CD4-positive, alpha-beta T cell treated with Interleukin-12 subunit alpha and Interleukin-12 subunit beta, for 1 hour (primary cell): ENCODE results near the gene WNT3A.
A peak's percentile ranks its signal among the peaks of the same experiment; 100 is the strongest.

Source experiments
- DNase-seq: peaks from one replicate; pipeline ENCODE4 v3.0.0-alpha.2; 2020

Gene WNT3A

DNA sequence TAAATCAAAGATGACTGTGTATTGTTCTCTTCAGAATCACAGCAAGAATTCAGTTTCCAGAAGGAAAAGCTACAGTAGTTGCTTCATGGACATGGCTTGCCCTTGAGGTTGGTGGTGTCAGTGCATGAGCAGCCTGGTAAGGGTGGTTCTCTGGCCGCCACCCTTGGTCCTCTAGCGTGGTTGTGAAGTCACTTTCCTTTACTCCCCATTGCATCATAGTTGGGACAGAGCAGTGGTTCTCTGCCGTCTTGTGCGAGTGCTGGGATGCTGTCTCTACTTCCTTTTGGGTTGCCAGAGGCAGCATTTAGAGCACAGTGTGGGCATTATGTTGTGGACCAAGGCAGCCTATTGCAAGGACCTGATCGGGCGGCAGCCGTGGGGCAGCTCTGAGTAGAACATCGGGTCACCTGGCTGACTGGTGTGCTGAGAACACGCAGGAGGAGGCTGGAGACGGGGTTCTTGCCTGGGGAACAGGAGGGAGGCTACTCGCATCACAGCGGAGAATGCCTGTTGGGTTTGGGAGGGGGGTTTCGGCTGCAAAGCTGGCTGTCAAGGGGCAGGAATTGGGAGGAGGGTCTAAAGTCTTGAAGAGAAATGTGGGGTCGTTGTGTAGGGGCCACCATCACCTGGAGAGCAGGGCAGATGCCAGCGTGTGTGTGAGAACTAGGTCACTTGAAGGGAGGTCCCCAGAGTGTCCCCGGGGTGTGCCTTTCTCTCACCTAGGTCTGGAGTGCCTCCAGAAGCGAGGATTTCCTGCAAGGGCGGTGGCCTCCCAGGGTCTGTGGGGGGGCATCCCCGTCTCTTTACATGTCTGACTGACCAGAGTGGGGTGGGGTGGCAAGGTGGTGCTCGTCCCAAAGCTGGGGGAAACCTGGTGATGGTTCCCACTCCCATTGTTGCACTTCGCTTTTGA lies 82.0 kb downstream of the WNT3A start:
- DNase-seq, result no peak

GRCh38 chr1:228089519-228090380 lies 83.0 kb downstream of the WNT3A start:
- no peak for DNase-seq

DNA sequence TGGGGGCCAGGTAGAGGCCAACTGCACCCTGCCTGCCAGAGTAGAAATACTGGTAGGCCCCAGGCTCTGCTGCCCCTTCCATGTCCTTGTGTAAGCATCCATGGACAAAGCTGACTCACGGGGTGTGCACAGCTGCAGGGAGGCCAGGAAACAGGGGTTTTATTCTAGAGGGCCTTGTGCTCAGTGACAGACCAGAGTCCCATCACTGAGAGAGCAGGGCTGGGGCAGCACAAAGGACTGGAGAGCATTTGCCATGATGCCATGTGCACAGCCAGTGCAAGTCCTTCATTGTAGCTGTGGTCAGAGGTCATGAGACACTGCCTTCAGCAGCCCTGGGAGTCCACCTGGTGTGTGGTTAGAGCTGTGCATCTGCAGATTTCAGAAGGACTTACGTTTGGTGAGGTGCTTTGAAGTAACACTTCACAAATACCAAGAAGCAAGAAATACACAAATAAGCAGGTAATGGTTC lies 83.8 kb downstream of the WNT3A start:
- DNase-seq, result no peak

- no peak for DNase-seq
Measured at GRCh38 chr1:228091084-228091483, 84.3 kb downstream of the WNT3A start.

GRCh38 chr1:228092342-228093049 lies 85.7 kb downstream of the WNT3A start:
- no peak for DNase-seq

DNA sequence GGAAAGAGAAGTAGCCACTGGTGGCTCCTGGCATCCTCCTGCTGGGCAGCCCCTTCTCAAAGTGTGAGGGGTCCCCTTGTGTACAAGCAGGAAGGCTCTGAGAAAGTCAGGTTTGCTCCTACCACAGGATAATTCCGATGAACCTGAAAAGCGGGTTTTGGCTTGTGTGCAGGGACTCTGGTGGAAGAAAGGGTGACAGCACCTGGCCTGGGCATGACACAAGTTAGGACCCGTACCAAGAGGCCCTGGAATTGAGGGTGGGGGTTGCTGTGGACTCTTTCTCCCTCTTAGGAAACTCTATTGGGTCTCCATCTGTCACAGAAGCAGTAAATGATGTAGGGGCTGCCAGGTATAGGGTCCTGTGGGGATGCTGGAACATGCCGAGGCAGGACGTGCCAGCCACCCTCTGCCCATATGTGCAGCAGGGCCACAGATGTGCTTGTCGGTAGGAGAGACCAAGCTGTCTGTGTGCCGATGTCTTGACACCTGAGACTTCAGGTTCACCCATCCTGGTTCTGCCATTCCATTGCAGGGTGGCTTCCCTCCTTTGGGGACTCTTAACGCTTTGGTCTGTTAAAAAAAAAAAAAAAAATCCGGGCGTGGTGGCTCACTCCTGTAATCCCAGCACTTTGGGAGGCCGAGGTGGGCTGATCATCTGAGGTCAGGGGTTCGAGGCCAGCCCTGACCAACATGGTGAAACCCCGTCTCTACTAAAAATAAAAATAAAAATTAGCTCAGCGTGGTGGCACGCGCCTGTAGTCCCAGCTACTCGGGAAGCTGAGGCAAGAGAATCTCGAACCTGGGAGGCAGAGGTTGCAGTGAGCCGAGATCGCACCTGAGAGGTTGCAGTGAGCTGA lies 86.5 kb downstream of the WNT3A start:
- DNase-seq, result no peak

DNA sequence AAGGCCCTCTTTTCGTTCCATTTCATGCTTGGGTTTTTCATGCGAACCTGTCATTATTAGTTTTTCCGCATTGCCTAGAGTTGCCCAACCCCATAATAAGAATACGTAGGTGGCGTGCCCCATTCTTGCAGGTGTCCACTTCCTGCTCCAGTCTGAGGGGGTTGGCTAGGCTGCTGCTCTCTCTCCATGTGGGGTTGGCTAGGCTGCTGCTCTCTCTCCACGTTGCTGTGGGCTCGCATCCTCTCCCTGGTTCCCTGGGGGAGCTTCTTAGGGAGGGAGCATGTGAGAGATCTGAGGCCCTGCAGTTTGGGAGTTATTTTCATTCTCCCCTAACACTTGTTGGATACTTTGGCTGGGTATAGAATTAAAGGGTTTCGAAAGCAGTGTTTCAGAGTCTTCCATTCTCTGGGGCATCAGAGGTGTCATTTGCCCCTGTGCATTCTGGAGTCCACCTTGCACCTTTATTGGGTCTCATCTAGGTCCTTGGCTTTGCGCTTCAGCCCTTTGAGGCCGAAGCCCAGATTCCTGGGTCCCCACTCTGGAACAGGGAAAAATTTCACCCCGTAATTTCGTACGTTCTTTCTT lies 87.7 kb downstream of the WNT3A start:
- DNase-seq, result no peak

- no peak for DNase-seq
Measured at GRCh38 chr1:228095161-228095560, 88.4 kb downstream of the WNT3A start.

GRCh38 chr1:228095938-228096337 lies 89.1 kb downstream of the WNT3A start:
- no peak for DNase-seq

DNA sequence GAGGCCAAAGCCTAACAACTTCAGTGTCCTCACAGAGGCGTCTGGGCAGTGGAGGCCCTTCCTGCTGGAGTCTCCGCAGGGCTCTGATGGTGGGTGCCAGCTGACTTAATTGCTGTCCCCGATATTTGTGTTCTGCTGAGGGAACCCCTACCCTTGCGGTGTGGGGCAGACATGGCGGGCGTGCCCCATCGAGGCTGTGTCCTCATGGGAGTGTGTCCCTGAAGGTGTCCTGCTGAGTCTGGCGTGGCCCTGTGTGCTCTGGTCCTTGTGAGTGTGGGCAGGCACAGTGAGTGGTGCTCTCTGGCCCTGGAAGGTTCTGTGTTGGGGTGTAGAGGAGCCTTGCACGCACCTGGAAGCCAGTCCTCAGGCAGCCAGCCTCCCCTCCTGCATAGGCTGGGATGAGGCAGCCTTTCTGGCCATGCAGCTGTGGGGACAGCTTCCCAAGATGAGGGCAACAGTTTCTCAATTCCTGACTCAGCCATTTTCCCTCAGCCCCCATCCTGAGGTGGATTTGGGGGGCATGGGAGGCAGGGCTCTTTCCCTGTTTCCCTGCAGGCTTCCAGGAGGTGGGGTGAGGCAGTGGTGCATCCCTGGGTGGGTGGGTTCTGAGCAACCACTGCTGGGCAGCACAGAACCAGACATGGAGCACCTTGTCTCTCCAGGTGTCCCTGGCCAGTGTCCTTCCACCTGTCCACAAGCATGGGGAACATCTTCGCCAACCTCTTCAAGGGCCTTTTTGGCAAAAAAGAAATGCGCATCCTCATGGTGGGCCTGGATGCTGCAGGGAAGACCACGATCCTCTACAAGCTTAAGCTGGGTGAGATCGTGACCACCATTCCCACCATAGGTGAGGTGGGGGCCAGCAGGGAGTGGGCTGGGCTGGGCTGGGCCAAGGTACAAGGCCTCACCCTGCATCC lies 89.9 kb downstream of the WNT3A start:
- DNase-seq, result no peak

GRCh38 chr1:228097333-228098081 lies 90.7 kb downstream of the WNT3A start:
- DNase-seq, result no peak

GRCh38 chr1:228098323-228098931 lies 91.6 kb downstream of the WNT3A start:
- no peak for DNase-seq

DNA sequence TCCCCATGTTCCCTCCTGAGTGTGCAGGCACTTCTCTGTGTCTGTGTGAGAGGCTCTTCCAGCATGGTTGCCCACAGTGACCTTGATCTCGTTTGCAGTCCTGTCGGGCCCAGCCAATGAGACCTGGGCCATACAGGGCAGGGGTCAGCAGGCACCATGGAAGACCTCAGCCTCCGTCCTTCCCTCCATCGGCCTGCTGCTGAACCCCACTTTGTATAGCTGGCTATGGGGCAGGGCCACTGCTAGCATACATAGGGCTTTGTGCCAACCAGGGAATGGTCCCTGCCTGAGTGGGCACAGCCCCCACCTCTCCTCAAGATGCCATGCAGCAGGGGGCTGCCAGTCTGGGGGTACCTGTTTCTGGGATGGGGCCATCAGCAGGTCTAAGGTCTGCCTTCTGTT lies 92.5 kb downstream of the WNT3A start:
- DNase-seq, result no peak

GRCh38 chr1:228100822-228101613 lies 94.2 kb downstream of the WNT3A start:
- DNase-seq, result no peak

- DNase-seq, result peak; percentile 42
Measured at GRCh38 chr1:228101614-228101993, 94.8 kb downstream of the WNT3A start.

DNA sequence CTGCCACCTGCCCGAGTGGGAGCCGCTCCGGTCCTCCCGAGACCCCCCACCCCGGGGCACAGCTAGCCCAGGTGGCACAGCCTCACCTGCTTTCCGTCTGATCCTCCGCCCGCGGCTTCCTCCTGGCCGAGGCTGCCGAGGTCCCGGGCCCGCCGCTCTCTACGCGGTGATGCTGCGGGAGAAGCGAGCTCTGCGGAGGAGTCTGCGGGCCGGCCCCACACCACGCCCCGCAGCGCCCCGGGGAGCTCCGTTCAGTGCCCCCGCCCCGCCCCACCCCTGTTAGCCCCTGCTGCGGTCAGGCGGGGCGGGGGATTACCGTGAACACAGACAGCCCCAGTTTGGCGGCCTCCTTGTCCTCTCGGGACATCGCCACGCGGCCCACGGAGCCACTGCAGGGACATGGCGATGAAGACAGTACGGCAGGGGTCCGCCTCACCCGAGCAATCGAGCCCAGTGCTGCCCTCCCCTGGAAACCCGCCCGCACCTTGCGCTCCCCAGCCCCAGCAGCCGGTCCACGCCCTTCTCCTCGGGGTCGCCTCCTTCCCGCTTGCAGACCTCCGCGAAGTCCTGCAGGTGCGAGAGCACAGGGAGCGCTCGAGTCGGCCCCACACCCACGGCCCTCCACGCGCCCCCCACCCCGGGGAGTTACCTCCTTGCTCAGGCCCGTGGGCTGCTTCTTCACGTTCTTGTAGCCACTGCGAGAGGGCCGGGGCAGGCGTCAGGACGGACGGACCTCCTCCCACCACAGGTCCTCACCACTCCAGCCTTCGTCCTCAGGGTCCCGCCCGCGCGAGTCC lies 95.4 kb downstream of the WNT3A start:
- DNase-seq, result peak; percentile 69

DNA sequence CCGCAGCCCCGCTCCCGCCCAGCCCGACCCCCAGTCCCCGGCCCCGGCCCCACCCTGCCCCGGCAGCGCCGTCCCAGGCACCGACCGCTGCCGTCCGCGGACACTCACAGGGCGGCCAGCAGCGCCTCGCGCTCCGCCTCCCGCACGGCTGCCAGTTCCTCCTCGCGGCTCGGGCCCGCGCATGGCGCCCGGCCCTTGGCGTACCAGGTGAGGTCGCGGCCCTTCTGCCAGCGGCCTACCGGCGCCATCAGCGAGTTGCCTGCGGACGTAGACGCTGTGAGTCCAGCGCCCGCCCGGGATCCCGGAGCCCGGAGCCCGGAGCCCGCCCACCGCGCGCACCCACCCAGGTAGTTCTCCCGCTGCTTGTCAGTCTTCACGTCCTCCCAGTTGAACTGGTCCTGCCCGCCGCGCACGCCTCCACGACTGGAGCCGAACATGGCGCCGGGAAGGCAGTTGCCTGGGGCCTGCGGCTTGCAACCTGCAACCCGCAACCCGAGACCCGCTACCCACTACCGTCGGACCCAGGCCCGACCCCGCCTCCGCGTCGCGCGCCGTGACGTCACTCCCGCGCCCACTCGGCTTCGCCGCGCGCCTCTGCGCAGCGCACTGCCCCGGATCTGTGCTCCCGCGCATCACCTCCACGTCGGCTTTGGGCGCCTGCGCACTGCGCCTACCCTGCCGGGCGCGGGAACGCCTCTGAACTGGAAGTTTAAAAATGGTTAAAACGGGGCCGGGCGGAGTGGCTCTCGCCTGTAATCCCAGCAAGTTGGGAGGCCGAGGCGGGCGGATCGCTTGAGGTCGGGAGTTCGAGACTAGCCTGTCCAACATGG lies 96.2 kb downstream of the WNT3A start, which contains the start of gene C1orf35:
C1orf35 (minus strand) TSS at position 535 of the 830 bp plus-strand sequence; CDS start at position 437, 98 bp downstream.
- DNase-seq, result peak; percentile 95
